A549 (cell line): ENCODE data around the gene PERM1. TPM values are rescaled to one million over a fixed set of nuclear protein-coding genes. Genes with fewer than 3 reads are reported as not detected.

Experiments
- ATAC-seq, 2 experiments: fragments of 200-7000 bp in 1 of 2; fragments of >200 bp in 1 of 2; cut with Nextera tagmentation in 1 of 2; cut with Tn5 transposase in 1 of 2; 3 replicates each; pipeline versions ENCODE4 v1.8.0 to v1.9.1; 2018 to 2020; ENCODE audit warnings: mild to moderate bottlenecking in 1 of 2, moderate library complexity in 1 of 2
- CTCF ChIA-PET: fragments of 300-600 bp; sonication (Branson Sonifier 250); formaldehyde crosslinking; extraction: SDS; loops from one replicate; lab custom pipeline; 2021; ENCODE audit warnings: antibody characterized with exemption, inconsistent platforms; lab: Yijun Ruan, JAX
- POLR2A ChIA-PET: fragments of 350-600 bp; formaldehyde crosslinking; extraction: SDS; loops from one replicate; lab custom pipeline; 2021; ENCODE audit warnings: antibody characterized with exemption, inconsistent platforms; lab: Yijun Ruan, JAX
- DNase-seq, 2 experiments: peaks; one replicate each; pipeline versions ENCODE4 v3.0.0 to v3.0.0-alpha.2; 2011 to 2016; ENCODE audit warnings: low read depth in 1 of 2, low spot score in 1 of 2
- FAIRE-seq: peaks from 2 replicates; lab custom pipeline; 2011; peaks lifted over from hg19 to GRCh38; lab: Jason Lieb, UNC
- H3K27ac ChIP-seq, 2 experiments: fragments of >200 bp; sonication (Bioruptor Twin); formaldehyde crosslinking; 3 replicates each; pipeline ENCODE4 v1.5.1; 2016 to 2017
- H3K4me1 ChIP-seq: fragments of >200 bp; sonication (Bioruptor Twin); formaldehyde crosslinking; 3 replicates; pipeline ENCODE4 v1.6.1; 2016
- H3K4me2 ChIP-seq: fragments of >200 bp; sonication (Bioruptor Twin); formaldehyde crosslinking; 3 replicates; pipeline ENCODE4 v1.6.1; 2016
- H3K4me3 ChIP-seq: fragments of >200 bp; sonication (Bioruptor Twin); formaldehyde crosslinking; 3 replicates; pipeline ENCODE4 v1.5.1; 2016
- H3K9me3 ChIP-seq: fragments of >200 bp; sonication (Bioruptor Twin); formaldehyde crosslinking; 3 replicates; pipeline ENCODE4 v1.6.1; 2016
- CTCF ChIP-seq: fragments of >200 bp; sonication (Bioruptor Twin); formaldehyde crosslinking; IDR thresholded peaks from 3 replicates; pipeline ENCODE4 v1.5.1; 2016
- E2F6 ChIP-seq: IDR thresholded peaks from 2 replicates; pipeline ENCODE4 v1.6.1; 2012; ENCODE audit warnings: low read depth, borderline replicate concordance
- EHF ChIP-seq: fragments of 250-450 bp; sonication (Bioruptor Pico); IDR thresholded peaks from 2 replicates; pipeline ENCODE4 v1.5.0; 2020; ENCODE audit warnings: mild to moderate bottlenecking
- MAFK ChIP-seq: fragments of 450-650 bp; IDR thresholded peaks from 2 replicates; pipeline ENCODE4 v1.6.1; 2014; ENCODE audit not compliant: partially characterized antibody
- MAX ChIP-seq: IDR thresholded peaks from 2 replicates; pipeline ENCODE4 v1.6.1; 2012
- NPAS2 ChIP-seq: fragments of 250-450 bp; sonication (Bioruptor Pico); IDR thresholded peaks from 2 replicates; pipeline ENCODE4 v1.8.0; 2022; ENCODE audit warnings: mild to moderate bottlenecking, moderate library complexity, borderline replicate concordance
- PBX3 ChIP-seq: IDR thresholded peaks from 2 replicates; pipeline ENCODE4 v1.6.1; 2012
- RAD21 ChIP-seq, 2 experiments: fragments of >200 bp in 1 of 2; sonication (Bioruptor Twin) in 1 of 2; formaldehyde crosslinking in 1 of 2; IDR thresholded peaks in 1 of 2; conservative IDR thresholded peaks in 1 of 2; 2 replicates in 1 of 2; 3 replicates in 1 of 2; pipeline ENCODE4 v1.6.1; 2012 to 2018; ENCODE audit warnings: inconsistent platforms in 1 of 2
- REST ChIP-seq: fragments of 200-600 bp; sonication (generic); IDR thresholded peaks from 2 replicates; pipeline ENCODE4 v1.6.1; 2016; ENCODE audit warnings: antibody characterized with exemption, mild to moderate bottlenecking, moderate library complexity
- RNF2 ChIP-seq: fragments of 200-600 bp; sonication (generic); IDR thresholded peaks from 2 replicates; pipeline ENCODE4 v1.6.1; 2016; ENCODE audit warnings: low read depth, mild to moderate bottlenecking, antibody characterized with exemption, moderate library complexity, borderline replicate concordance
- USF2 ChIP-seq: fragments of 450-650 bp; IDR thresholded peaks from 2 replicates; pipeline ENCODE4 v1.6.1; 2014; ENCODE audit warnings: antibody characterized with exemption
- WGBS: methylation state at CpG from one replicate; pipeline ENCODE4 v1.1.6; 2017; ENCODE audit errors: missing lambda C conversion rate; 5-methylcytosine and 5-hydroxymethylcytosine counted together
- polyA plus RNA-seq, 4 experiments: library from polyadenylated mRNA; depleted of rRNA in 3 of 4; stranded (reverse); fragments of >200 nt; fragmentation: RNase III in 1 of 4; extraction: RNeasy Plus Mini Kit Qiagen cat#74134 plus additional on column Dnase treatment in 1 of 4; gene quantifications; 2 replicates in 3 of 4; 3 replicates in 1 of 4; pipeline ENCODE4 v1.2.3, GENCODE V29; 2011 to 2017

Gene PERM1
- polyA plus RNA-seq, 2 of the 4 experiments (the other 2 are of a cell fraction), result 0.30 TPM; not detected in 1

- Histone ChIP-seq H3K4me1 (peaks cover 66% of the 10 kb centered on the region), H3K4me3 (peak overlapping the region; percentile 71), H3K9me3 (no peaks in the 10 kb centered on the region), H3K4me2 (peak overlapping the region; percentile 100), H3K27ac (peak overlapping the region; percentile 100)
- ChIA-PET POLR2A (interaction anchor here (1.1 kb wide), 1 partner anchor 9 kb away, joined by 3 read pairs; no protein-coding TSS in a partner anchor), CTCF (interaction anchor here (0.7 to 8.1 kb wide), 10 partner anchors 11 to 70 kb away, joined by 3 to 84 read pairs (median 28); partner anchors contain the start of gene SAMD11)
- DNase-seq, result no peak
- 21% methylated on average over 12 of the region's 21 CpGs for WGBS
- FAIRE-seq, result no peak
- no peak for ATAC-seq
- TF ChIP-seq REST (no peak), PBX3 (no peak), USF2 (no peak), EHF (CRISPR knock-in tag) (no peak), RNF2 (no peak), CTCF (no peak), NPAS2 (CRISPR knock-in tag) (no peak), RAD21 (conservative IDR thresholded peaks at IDR 0.05 in 1 of 2, IDR thresholded peaks at IDR 0.05 in 1 of 2) (no peak)
Observed at GRCh38 chr1:939511-940106, 42.3 kb downstream of the PERM1 start.

GRCh38 chr1:938711-939489 lies 43.0 kb downstream of the PERM1 start:
- TF ChIP-seq MAX (peak; percentile 22; the same call in 1 of the 2 replicates), MAFK (no peak), E2F6 (0 out of 2 replicates have a peak, but pooled peaks have one; percentile 16), CTCF (no peak)
- TF ChIP-seq, all 56 proteins: peak for 2
- H3K4me3 ChIP-seq, result peak overlapping the region; percentile 71; the same call in 2 of the 3 replicates
- ATAC-seq, result peak; percentile 0 to 25; a peak in 3 of 6 replicates
- peak overlapping the region; percentile 100 for H3K27ac ChIP-seq
- peaks cover 59% of the 10 kb centered on the region for H3K4me1 ChIP-seq
- 56% methylated on average over 24 of the region's 30 CpGs for WGBS
- FAIRE-seq, result no peak
- POLR2A ChIA-PET, result no interaction called here
- H3K4me2 ChIP-seq, result peak overlapping the region; percentile 100
- CTCF ChIA-PET, result interaction anchor here (0.6 to 8.1 kb wide), 17 partner anchors 10 to 301 kb away, joined by 3 to 84 read pairs (median 6); partner anchors contain the start of gene SAMD11
- DNase-seq, result peak in 1 of 2 experiments; percentile 43
- no peaks in the 10 kb centered on the region for H3K9me3 ChIP-seq
